ENCODE measurements around the gene GPALPP1. TPM values are rescaled to one million over a fixed set of nuclear protein-coding genes. Genes with fewer than 3 reads are reported as not detected.
A peak's percentile ranks its signal among the peaks of the same experiment; 100 is the strongest.

The GPALPP1 gene
- total RNA-seq, 1 donor from 2014 or later: 70.7 TPM

DNA sequence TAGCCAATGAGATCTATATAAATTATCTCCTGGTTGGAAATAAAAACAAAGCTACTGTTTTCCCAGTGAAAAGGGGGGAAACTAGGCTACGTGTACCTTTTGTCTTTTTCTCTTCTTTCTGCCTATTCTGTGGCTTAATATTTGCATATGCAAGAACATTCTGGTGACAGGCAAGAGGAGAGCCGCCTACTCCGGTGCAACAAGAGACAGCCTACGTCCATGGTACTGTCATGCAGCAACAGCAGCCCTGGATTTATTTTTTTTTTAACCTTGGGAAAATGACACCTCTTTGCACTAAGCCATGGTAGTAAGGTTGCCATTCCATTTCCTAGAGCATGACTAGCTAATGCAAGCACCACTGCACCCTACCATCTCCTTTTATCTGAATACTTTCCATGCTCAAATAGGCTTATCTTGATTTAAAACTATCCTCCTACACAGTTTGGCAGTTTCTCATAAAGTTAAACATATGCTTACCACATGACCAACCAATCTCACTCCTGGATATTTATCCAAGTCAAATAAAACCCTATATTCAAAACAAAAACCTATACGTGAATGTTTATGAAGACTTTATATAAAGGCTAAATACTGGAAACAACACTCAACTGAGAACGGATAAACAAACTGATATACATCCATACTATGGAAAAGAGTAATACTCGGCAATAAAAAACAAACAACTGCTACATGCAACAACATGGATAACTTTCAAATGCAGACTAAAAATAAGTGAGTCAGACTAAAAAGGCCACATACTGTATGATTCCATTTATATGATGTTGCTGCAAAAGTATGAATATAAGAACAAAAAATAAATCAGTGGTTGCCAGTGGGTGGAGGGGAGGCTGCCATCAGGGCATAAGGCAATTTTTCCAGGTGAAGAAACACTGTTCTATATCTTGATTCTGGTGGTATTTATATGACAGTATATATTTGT, 17.4 kb upstream of the GPALPP1 start:
- Histone ChIP-seq H3K9ac (no peak overlapping the region), H2AFZ (replicated peaks) (no peak overlapping the region), H3K4me1 (peaks cover 4% of the 10 kb centered on the region), H3K27ac (no peak overlapping the region), H3K36me3 (no peaks in the 10 kb centered on the region), H3K4me2 (no peak overlapping the region), H3K9me3 (ENCODE audit: low read depth) (no peaks in the 10 kb centered on the region), H3K4me3 (no peak overlapping the region), H4K20me1 (ENCODE audit: low read depth) (peaks cover 7% of the 10 kb centered on the region), H3K79me2 (ENCODE audit: low read depth) (peaks cover 26% of the 10 kb centered on the region), H3K27me3 (no peaks in the 10 kb centered on the region), H3F3A (ENCODE audit: low read depth) (peaks cover 13% of the 10 kb centered on the region)
- no peaks in the 10 kb centered on the region for H3K9me3 Mint-ChIP-seq
- no peaks in the 10 kb centered on the region for H3K27me3 Mint-ChIP-seq (ENCODE audit: insufficient read depth, low read depth)
- DNase-seq (ENCODE audit: low spot score): no peak
- H3K27ac Mint-ChIP-seq: no peak overlapping the region
- no peaks in the 10 kb centered on the region for H3K4me1 Mint-ChIP-seq
- TF ChIP-seq, protein P1, sequence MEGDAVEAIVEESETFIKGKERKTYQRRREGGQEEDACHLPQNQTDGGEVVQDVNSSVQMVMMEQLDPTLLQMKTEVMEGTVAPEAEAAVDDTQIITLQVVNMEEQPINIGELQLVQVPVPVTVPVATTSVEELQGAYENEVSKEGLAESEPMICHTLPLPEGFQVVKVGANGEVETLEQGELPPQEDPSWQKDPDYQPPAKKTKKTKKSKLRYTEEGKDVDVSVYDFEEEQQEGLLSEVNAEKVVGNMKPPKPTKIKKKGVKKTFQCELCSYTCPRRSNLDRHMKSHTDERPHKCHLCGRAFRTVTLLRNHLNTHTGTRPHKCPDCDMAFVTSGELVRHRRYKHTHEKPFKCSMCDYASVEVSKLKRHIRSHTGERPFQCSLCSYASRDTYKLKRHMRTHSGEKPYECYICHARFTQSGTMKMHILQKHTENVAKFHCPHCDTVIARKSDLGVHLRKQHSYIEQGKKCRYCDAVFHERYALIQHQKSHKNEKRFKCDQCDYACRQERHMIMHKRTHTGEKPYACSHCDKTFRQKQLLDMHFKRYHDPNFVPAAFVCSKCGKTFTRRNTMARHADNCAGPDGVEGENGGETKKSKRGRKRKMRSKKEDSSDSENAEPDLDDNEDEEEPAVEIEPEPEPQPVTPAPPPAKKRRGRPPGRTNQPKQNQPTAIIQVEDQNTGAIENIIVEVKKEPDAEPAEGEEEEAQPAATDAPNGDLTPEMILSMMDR (IDR thresholded peaks at IDR 0.05): no peak
- TF ChIP-seq EZH2 (IDR thresholded peaks at IDR 0.05) (no peak), EZH2phosphoT487 (IDR thresholded peaks at IDR 0.05) (no peak)
- peaks cover 6% of the 10 kb centered on the region for H3K36me3 Mint-ChIP-seq
- H3K4me3 Mint-ChIP-seq: no peak overlapping the region

DNA sequence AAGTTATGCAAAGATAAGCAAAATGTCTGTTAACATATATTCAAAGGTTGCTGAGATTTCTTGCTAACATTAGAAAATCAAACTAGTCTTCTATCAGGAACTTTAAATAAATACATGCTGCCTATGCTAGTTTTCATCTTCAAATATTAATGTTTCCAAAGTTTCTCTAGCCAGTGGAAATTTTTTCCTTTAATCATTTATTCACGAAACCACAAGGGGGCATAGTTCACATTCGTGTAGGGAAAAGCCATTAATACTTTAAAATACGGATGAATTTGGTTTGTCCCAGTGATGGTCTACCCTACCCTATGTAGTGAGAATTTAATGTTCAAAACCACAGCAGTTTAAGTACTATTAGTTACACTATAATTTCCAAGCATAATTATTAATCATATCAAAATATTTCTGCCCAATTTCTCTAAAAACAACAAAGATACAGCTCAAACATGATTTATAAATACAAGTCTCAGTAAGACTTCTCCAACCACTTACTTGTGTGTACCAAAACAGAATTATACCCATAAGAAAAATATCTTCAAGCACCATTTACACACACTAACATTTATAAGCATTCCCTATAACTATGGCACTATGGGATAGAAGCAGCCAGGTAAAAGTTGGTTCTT, 16.3 kb upstream of the GPALPP1 start:
- peaks cover 10% of the 10 kb centered on the region for H4K20me1 ChIP-seq (ENCODE audit: low read depth)
- H3K36me3 ChIP-seq: no peaks in the 10 kb centered on the region
- Mint-ChIP-seq H3K4me1 (no peaks in the 10 kb centered on the region), H3K4me3 (no peak overlapping the region), H3K27me3 (ENCODE audit: insufficient read depth, low read depth) (no peaks in the 10 kb centered on the region), H3K27ac (no peak overlapping the region), H3K36me3 (peaks cover 7% of the 10 kb centered on the region), H3K9me3 (no peaks in the 10 kb centered on the region)
- H3K4me3 ChIP-seq: no peak overlapping the region
- H3K79me2 ChIP-seq (ENCODE audit: low read depth): peaks cover 26% of the 10 kb centered on the region
- no peak overlapping the region for H2AFZ ChIP-seq (replicated peaks)
- H3K9me3 ChIP-seq (ENCODE audit: low read depth): no peaks in the 10 kb centered on the region
- H3K4me1 ChIP-seq: peaks cover 4% of the 10 kb centered on the region
- H3K4me2 ChIP-seq: no peak overlapping the region
- peak; percentile 32 for DNase-seq (ENCODE audit: low spot score)
- H3K9ac ChIP-seq: no peak overlapping the region
- H3F3A ChIP-seq (ENCODE audit: low read depth): peaks cover 13% of the 10 kb centered on the region
- H3K27me3 ChIP-seq: no peaks in the 10 kb centered on the region
- TF ChIP-seq, protein P1 (IDR thresholded peaks at IDR 0.05): peak; percentile 72
- TF ChIP-seq EZH2phosphoT487 (IDR thresholded peaks at IDR 0.05): no peak
- no peak overlapping the region for H3K27ac ChIP-seq

- H3K4me2 ChIP-seq: no peak overlapping the region
- TF ChIP-seq, protein P1 (IDR thresholded peaks at IDR 0.05): no peak
- TF ChIP-seq EZH2phosphoT487 (IDR thresholded peaks at IDR 0.05): no peak
- peaks cover 4% of the 10 kb centered on the region for H3K4me1 ChIP-seq
- H4K20me1 ChIP-seq (ENCODE audit: low read depth): peaks cover 12% of the 10 kb centered on the region
- Mint-ChIP-seq H3K4me3 (no peak overlapping the region), H3K9me3 (no peaks in the 10 kb centered on the region), H3K27me3 (ENCODE audit: insufficient read depth, low read depth) (peaks cover 3% of the 10 kb centered on the region), H3K27ac (no peak overlapping the region), H3K4me1 (no peaks in the 10 kb centered on the region), H3K36me3 (peaks cover 7% of the 10 kb centered on the region)
- H3K27me3 ChIP-seq: no peaks in the 10 kb centered on the region
- H2AFZ ChIP-seq (replicated peaks): no peak overlapping the region
- H3F3A ChIP-seq (ENCODE audit: low read depth): peaks cover 13% of the 10 kb centered on the region
- peaks cover 7% of the 10 kb centered on the region for H3K36me3 ChIP-seq
- H3K27ac ChIP-seq: no peak overlapping the region
- no peaks in the 10 kb centered on the region for H3K9me3 ChIP-seq (ENCODE audit: low read depth)
- H3K79me2 ChIP-seq (ENCODE audit: low read depth): peaks cover 19% of the 10 kb centered on the region
- H3K9ac ChIP-seq: no peak overlapping the region
- DNase-seq (ENCODE audit: low spot score): no peak
- no peak overlapping the region for H3K4me3 ChIP-seq
Observed at GRCh38 chr13:44974056-44974793, 15.1 kb upstream of the GPALPP1 start.
